CD14-positive monocyte (primary cell): Measurements from ENCODE around the gene GFOD1. TPM values are rescaled to one million over a fixed set of nuclear protein-coding genes. Genes with fewer than 3 reads are reported as not detected.
A peak's percentile ranks its signal among the peaks of the same experiment; 100 is the strongest.

ENCODE experiments used
- DNase-seq, 3 donors: peaks; one replicate each; pipeline ENCODE4 v3.0.0-alpha.2; 2011 to 2022
- H2AFZ ChIP-seq: 2 replicates; pipeline ENCODE4 v1.6.0; 2012; ENCODE audit warnings: mild to moderate bottlenecking, low read depth, low read length, inconsistent platforms; ENCODE audit not compliant: insufficient read depth, poor library complexity, severe bottlenecking
- H3K27ac ChIP-seq, 2 donors: 1 replicate in 1 of 2; 2 replicates in 1 of 2; pipeline ENCODE4 v1.5.1; 2012 to 2013; ENCODE audit warnings: low read length in 2 of 2, control low read depth in 1 of 2, inconsistent platforms in 1 of 2, low read depth in 1 of 2, mild to moderate bottlenecking in 1 of 2
- H3K27me3 ChIP-seq, 2 donors: one replicate each; pipeline versions ENCODE4 v1.6.0 to v1.6.1; 2011 to 2013; ENCODE audit warnings: low read length in 2 of 2; ENCODE audit not compliant: control insufficient read depth in 2 of 2, insufficient read depth in 2 of 2
- H3K36me3 ChIP-seq, 2 donors: replicated peaks in 1 of 2; 1 replicate in 1 of 2; 2 replicates in 1 of 2; pipeline versions ENCODE4 v1.5.1 to v1.6.1; 2012 to 2013; ENCODE audit warnings: low read length in 2 of 2, control low read depth in 1 of 2, inconsistent platforms in 1 of 2, mild to moderate bottlenecking in 1 of 2; ENCODE audit not compliant: insufficient read depth in 2 of 2, control insufficient read depth in 1 of 2
- H3K4me1 ChIP-seq, 2 donors: 1 replicate in 1 of 2; 2 replicates in 1 of 2; pipeline versions ENCODE4 v1.5.1 to v1.6.1; 2012 to 2013; ENCODE audit warnings: low read length in 2 of 2, control low read depth in 1 of 2, inconsistent platforms in 1 of 2, mild to moderate bottlenecking in 1 of 2, moderate library complexity in 1 of 2; ENCODE audit not compliant: insufficient read depth in 2 of 2, control insufficient read depth in 1 of 2
- H3K4me2 ChIP-seq: replicated peaks from 2 replicates; pipeline ENCODE3; 2012; ENCODE audit warnings: low read length, moderate library complexity, mild to moderate bottlenecking; ENCODE audit not compliant: poor library complexity, severe bottlenecking; ENCODE audit errors: extremely low read depth
- H3K4me3 ChIP-seq, 3 experiments: fragments of 200-600 bp in 1 of 3; sonication (generic) in 1 of 3; replicated peaks in 1 of 3; 1 replicate in 2 of 3; 2 replicates in 1 of 3; pipeline ENCODE4 v1.5.1; 2011 to 2013; ENCODE audit warnings: low read length in 3 of 3, mild to moderate bottlenecking in 3 of 3, control low read depth in 2 of 3, low read depth in 2 of 3, inconsistent platforms in 1 of 3, moderate library complexity in 1 of 3
- H3K79me2 ChIP-seq: 2 replicates; pipeline ENCODE4 v1.6.0; 2012; ENCODE audit warnings: mild to moderate bottlenecking, control low read depth, inconsistent platforms, low read length, moderate library complexity; ENCODE audit not compliant: insufficient read depth
- H3K9ac ChIP-seq: 2 replicates; pipeline ENCODE4 v1.6.0; 2017; ENCODE audit warnings: low read length, mild to moderate bottlenecking; ENCODE audit not compliant: insufficient read depth, poor library complexity, severe bottlenecking
- H3K9me3 ChIP-seq, 2 donors: replicated peaks in 1 of 2; 1 replicate in 1 of 2; 2 replicates in 1 of 2; pipeline versions ENCODE4 v1.5.1 to v1.6.1; 2012 to 2013; ENCODE audit warnings: low read length in 2 of 2, control low read depth in 1 of 2; ENCODE audit not compliant: control insufficient read depth in 1 of 2, insufficient read depth in 1 of 2
- H4K20me1 ChIP-seq: 2 replicates; pipeline ENCODE4 v1.6.0; 2012; ENCODE audit warnings: mild to moderate bottlenecking, low read length, control low read depth, moderate library complexity; ENCODE audit not compliant: insufficient read depth
- H3K27ac Mint-ChIP-seq, 7 donors: one replicate each; pipeline ENCODE4 v1.8.0; 2020; ENCODE audit warnings: mild to moderate bottlenecking in 7 of 7, mixed read lengths in 7 of 7, moderate library complexity in 6 of 7, inconsistent platforms in 2 of 7
- H3K27me3 Mint-ChIP-seq, 3 donors: one replicate each; pipeline ENCODE4 v1.8.0; 2021 to 2022; ENCODE audit warnings: low read depth in 3 of 3, mild to moderate bottlenecking in 3 of 3, mixed read lengths in 3 of 3, moderate library complexity in 3 of 3, inconsistent platforms in 1 of 3
- H3K36me3 Mint-ChIP-seq, 2 donors: one replicate each; pipeline ENCODE4 v1.8.0; 2020; ENCODE audit warnings: mixed read lengths in 2 of 2, inconsistent platforms in 1 of 2, mild to moderate bottlenecking in 1 of 2
- H3K4me1 Mint-ChIP-seq: one replicate; pipeline ENCODE4 v1.8.0; 2020; ENCODE audit warnings: mild to moderate bottlenecking, mixed read lengths
- H3K4me3 Mint-ChIP-seq, 2 donors: one replicate each; pipeline ENCODE4 v1.8.0; 2020; ENCODE audit warnings: mild to moderate bottlenecking in 2 of 2, mixed read lengths in 2 of 2, moderate library complexity in 1 of 2
- H3K9me3 Mint-ChIP-seq, 7 donors: one replicate each; pipeline ENCODE4 v1.8.0; 2020 to 2022; ENCODE audit warnings: mixed read lengths in 7 of 7, mild to moderate bottlenecking in 6 of 7, moderate library complexity in 6 of 7, inconsistent platforms in 2 of 7
- WGBS: methylation state at CpG from one replicate; pipeline ENCODE4 v1.1.5; 2013; ENCODE audit warnings: missing lambda C conversion rate; ENCODE audit not compliant: insufficient coverage; 5-methylcytosine and 5-hydroxymethylcytosine counted together
- intact Hi-C, 2 donors: fragments of 100-400 bp; cut with micrococcal nuclease; formaldehyde crosslinking; loops; one replicate each; pipeline versions ENCODE4 v1.15.0 to v1.15.1; 2023
- polyA plus RNA-seq, 3 donors: library from polyadenylated mRNA; depleted of rRNA in 1 of 3; unstranded in 2 of 3; stranded (reverse) in 1 of 3; fragments of 300-500 nt in 2 of 3; fragments of >200 nt in 1 of 3; fragmentation: Illumina TruSeq in 2 of 3; gene quantifications; 1 replicate in 2 of 3; 2 replicates in 1 of 3; pipeline ENCODE4 v1.2.3, GENCODE V29; 2012 to 2021
- TF ChIP-seq, protein P1 (sequence below): fragments of 200-600 bp; IDR thresholded peaks from one replicate; pipeline ENCODE4 v1.8.0; 2022; ENCODE audit warnings: antibody characterized with exemption, mild to moderate bottlenecking

GFOD1 gene
- polyA plus RNA-seq, 3 donors, result 2.4 to 8.7 (median 2.4) TPM

DNA sequence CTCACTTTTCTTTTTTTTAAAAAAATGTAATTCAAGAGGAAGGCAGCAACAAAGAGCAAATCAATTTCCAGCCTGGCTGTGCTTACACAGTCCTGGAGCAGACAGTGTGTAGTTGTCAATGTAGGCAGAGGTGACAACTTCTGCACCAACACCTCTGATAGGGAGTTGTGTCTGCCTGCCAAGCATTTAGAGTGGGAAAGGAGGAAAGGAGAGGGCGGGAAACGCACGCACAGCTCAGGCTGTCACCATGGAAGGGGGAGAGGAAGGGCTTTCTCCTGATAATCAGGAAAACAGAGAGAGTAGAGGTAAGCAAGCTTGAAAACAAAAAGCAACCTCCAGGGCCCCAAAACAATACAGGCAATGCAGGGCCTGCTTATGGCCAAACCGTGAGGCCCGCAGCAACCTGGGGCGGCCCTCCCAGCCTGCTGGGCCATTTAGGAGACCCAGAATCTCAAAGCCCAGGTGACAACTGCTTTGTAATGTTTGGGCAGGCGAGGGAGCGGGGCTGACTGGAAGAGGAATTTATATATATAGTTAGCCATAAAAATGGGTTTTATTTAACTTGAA is 41.5 kb upstream of the GFOD1 start:
- Histone ChIP-seq H3K4me3 (no peak overlapping the region), H3K9me3 (no peaks in the 10 kb centered on the region), H3K79me2 (no peaks in the 10 kb centered on the region), H3K4me1 (peaks cover 23 to 26% of the 10 kb centered on the region in 2 donors), H2AFZ (no peak overlapping the region), H3K36me3 (no peaks in the 10 kb centered on the region), H3K27me3 (no peaks in the 10 kb centered on the region), H3K9ac (no peak overlapping the region), H3K27ac (no peak overlapping the region), H3K4me2 (no peak overlapping the region), H4K20me1 (no peaks in the 10 kb centered on the region)
- intact Hi-C loops, result loop anchor here (5.0 to 10.0 kb wide), 4 partner anchors 42 to 202 kb away; partner anchors contain the start of genes GFOD1 (in 1 of the 2), SIRT5 (in 1 of the 2) and TBC1D7 (in 1 of the 2)
- peaks cover 0 to 2% (median 0%) of the 10 kb centered on the region in 3 donors for H3K27me3 Mint-ChIP-seq
- no peak for DNase-seq
- WGBS, result 100% methylated on average over 3 of the region's 8 CpGs
- H3K27ac Mint-ChIP-seq, result peak overlapping the region in 2 of 7 donors; percentile 1 to 72
- TF ChIP-seq, protein P1, sequence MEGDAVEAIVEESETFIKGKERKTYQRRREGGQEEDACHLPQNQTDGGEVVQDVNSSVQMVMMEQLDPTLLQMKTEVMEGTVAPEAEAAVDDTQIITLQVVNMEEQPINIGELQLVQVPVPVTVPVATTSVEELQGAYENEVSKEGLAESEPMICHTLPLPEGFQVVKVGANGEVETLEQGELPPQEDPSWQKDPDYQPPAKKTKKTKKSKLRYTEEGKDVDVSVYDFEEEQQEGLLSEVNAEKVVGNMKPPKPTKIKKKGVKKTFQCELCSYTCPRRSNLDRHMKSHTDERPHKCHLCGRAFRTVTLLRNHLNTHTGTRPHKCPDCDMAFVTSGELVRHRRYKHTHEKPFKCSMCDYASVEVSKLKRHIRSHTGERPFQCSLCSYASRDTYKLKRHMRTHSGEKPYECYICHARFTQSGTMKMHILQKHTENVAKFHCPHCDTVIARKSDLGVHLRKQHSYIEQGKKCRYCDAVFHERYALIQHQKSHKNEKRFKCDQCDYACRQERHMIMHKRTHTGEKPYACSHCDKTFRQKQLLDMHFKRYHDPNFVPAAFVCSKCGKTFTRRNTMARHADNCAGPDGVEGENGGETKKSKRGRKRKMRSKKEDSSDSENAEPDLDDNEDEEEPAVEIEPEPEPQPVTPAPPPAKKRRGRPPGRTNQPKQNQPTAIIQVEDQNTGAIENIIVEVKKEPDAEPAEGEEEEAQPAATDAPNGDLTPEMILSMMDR, result no peak
- H3K4me3 Mint-ChIP-seq, result no peak overlapping the region
- no peaks in the 10 kb centered on the region for H3K36me3 Mint-ChIP-seq
- no peaks in the 10 kb centered on the region for H3K9me3 Mint-ChIP-seq
- peaks cover 33% of the 10 kb centered on the region for H3K4me1 Mint-ChIP-seq

DNA sequence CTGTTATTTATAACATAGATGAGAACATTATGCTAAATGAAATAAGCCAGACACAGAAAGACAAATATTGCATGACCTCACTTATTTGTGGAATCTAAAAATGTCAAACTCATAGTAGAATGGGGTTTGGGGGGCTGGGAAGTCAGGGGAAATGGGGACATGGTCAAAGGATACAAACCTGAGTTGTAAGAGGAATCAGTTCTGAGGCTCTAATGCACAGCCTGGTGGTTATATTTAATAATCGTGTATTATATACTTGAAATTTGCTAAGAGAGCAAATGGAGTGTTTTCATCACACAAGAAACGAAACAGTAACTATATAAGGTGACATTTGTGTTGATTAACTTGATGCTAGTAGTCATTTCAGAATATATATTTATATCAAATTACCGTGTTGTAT is 40.8 kb upstream of the GFOD1 start:
- H3K36me3 ChIP-seq, result no peaks in the 10 kb centered on the region
- H3K79me2 ChIP-seq, result no peaks in the 10 kb centered on the region
- peak overlapping the region in 1 of 7 donors; percentile 42 for H3K27ac Mint-ChIP-seq
- no peak overlapping the region for H2AFZ ChIP-seq
- H3K4me3 Mint-ChIP-seq, result no peak overlapping the region
- no peaks in the 10 kb centered on the region for H3K36me3 Mint-ChIP-seq
- TF ChIP-seq, protein P1, result no peak
- H3K9me3 Mint-ChIP-seq, result no peaks in the 10 kb centered on the region
- H3K4me2 ChIP-seq, result no peak overlapping the region
- peaks cover 33% of the 10 kb centered on the region for H3K4me1 Mint-ChIP-seq
- no peaks in the 10 kb centered on the region for H3K9me3 ChIP-seq
- no peak for DNase-seq
- H3K27me3 ChIP-seq, result no peaks in the 10 kb centered on the region
- H4K20me1 ChIP-seq, result no peaks in the 10 kb centered on the region
- peaks cover 23 to 26% of the 10 kb centered on the region in 2 donors for H3K4me1 ChIP-seq
- H3K4me3 ChIP-seq, result no peak overlapping the region
- WGBS, result no CpG with 5 or more reads among the region's 3 CpGs
- no peak overlapping the region for H3K9ac ChIP-seq
- peaks cover 0 to 2% (median 0%) of the 10 kb centered on the region in 3 donors for H3K27me3 Mint-ChIP-seq
- intact Hi-C loops, result loop anchor here (5.0 to 10.0 kb wide), 4 partner anchors 41 to 201 kb away; partner anchors contain the start of genes GFOD1 (in 1 of the 2), SIRT5 (in 1 of the 2) and TBC1D7 (in 1 of the 2)
- H3K27ac ChIP-seq, result no peak overlapping the region
